SK-N-SH (cell line): Measurements from ENCODE around the gene MAN2A2. TPM values are rescaled to one million over a fixed set of nuclear protein-coding genes. Genes with fewer than 3 reads are reported as not detected.

Experiments used
- CTCF ChIA-PET: fragments of 300-600, 350-600 bp; formaldehyde crosslinking; extraction: SDS; loops from one replicate; lab custom pipeline; 2021; lab: Yijun Ruan, JAX
- POLR2A ChIA-PET: fragments of 350-600 bp; sonication (Branson Sonifier 250); formaldehyde crosslinking; extraction: SDS; loops from one replicate; lab custom pipeline; 2020; ENCODE audit warnings: antibody characterized with exemption, inconsistent platforms; lab: Yijun Ruan, JAX
- DNase-seq: peaks from one replicate; pipeline ENCODE4 v3.0.0; 2012
- H2AFZ ChIP-seq: fragments of 200-600 bp; sonication (generic); 2 replicates; pipeline ENCODE4 v1.8.1; 2016; ENCODE audit warnings: antibody characterized with exemption, mild to moderate bottlenecking, low read depth
- H3F3A ChIP-seq: fragments of 200-600 bp; sonication (generic); replicated peaks from 2 replicates; pipeline ENCODE3; 2016; ENCODE audit warnings: antibody characterized with exemption, mild to moderate bottlenecking; ENCODE audit not compliant: insufficient read depth
- H3K27ac ChIP-seq, 2 experiments: fragments of 200-500 bp in 1 of 2; fragments of 200-600 bp in 1 of 2; sonication (Bioruptor generic) in 1 of 2; sonication (generic), shearing (Covaris generic) in 1 of 2; 2 replicates each; pipeline versions ENCODE4 v1.5.1 to v1.6.1; 2014 to 2016; ENCODE audit warnings: low read depth in 2 of 2, inconsistent platforms in 1 of 2, low read length in 1 of 2, mild to moderate bottlenecking in 1 of 2, mixed read lengths in 1 of 2
- H3K27me3 ChIP-seq: fragments of 200-600 bp; sonication (generic), shearing (Covaris generic); 2 replicates; pipeline ENCODE4 v1.6.1; 2016; ENCODE audit warnings: mixed run types; ENCODE audit not compliant: insufficient read depth
- H3K36me3 ChIP-seq, 2 experiments: fragments of 200-500 bp in 1 of 2; fragments of 200-600 bp in 1 of 2; sonication (Bioruptor generic) in 1 of 2; sonication (generic) in 1 of 2; replicated peaks in 1 of 2; 2 replicates each; pipeline versions ENCODE3 to v1.5.1; 2014 to 2016; ENCODE audit warnings: low read length in 1 of 2, mild to moderate bottlenecking in 1 of 2; ENCODE audit not compliant: insufficient read depth in 2 of 2, control insufficient read depth in 1 of 2
- H3K4me1 ChIP-seq, 2 experiments: fragments of 200-500 bp in 1 of 2; fragments of 200-600 bp in 1 of 2; sonication (Bioruptor generic) in 1 of 2; sonication (generic), shearing (Covaris generic) in 1 of 2; 2 replicates each; pipeline versions ENCODE4 v1.5.1 to v1.6.1; 2014 to 2016; ENCODE audit warnings: low read depth in 1 of 2, low read length in 1 of 2, mixed run types in 1 of 2; ENCODE audit not compliant: insufficient read depth in 2 of 2, control insufficient read depth in 1 of 2
- H3K4me2 ChIP-seq: fragments of 200-600 bp; sonication (generic), shearing (Covaris generic); 2 replicates; pipeline ENCODE4 v1.6.1; 2017; ENCODE audit warnings: mixed run types
- H3K4me3 ChIP-seq, 2 experiments: fragments of 200-500 bp in 1 of 2; fragments of 200-600 bp in 1 of 2; sonication (Bioruptor generic) in 1 of 2; sonication (generic), shearing (Covaris generic) in 1 of 2; 2 replicates each; pipeline versions ENCODE4 v1.5.1 to v1.8.1; 2014 to 2016; ENCODE audit warnings: low read depth in 2 of 2, inconsistent platforms in 1 of 2, low read length in 1 of 2, mild to moderate bottlenecking in 1 of 2, mixed read lengths in 1 of 2, moderate library complexity in 1 of 2
- H3K79me2 ChIP-seq: fragments of 200-600 bp; sonication (generic); 2 replicates; pipeline ENCODE4 v1.8.1; 2017; ENCODE audit warnings: mild to moderate bottlenecking; ENCODE audit not compliant: insufficient read depth
- H3K9ac ChIP-seq: fragments of 200-600 bp; sonication (generic); 2 replicates; pipeline ENCODE4 v1.6.1; 2017; ENCODE audit warnings: mixed run types
- H3K9me2 ChIP-seq: fragments of 200-600 bp; sonication (generic); 2 replicates; pipeline ENCODE4 v1.6.1; 2017; ENCODE audit warnings: mixed run types
- H3K9me3 ChIP-seq: fragments of 200-600 bp; sonication (generic); 2 replicates; pipeline ENCODE4 v1.6.1; 2017; ENCODE audit warnings: mixed run types, mild to moderate bottlenecking, moderate library complexity
- H4K20me1 ChIP-seq: fragments of 200-600 bp; sonication (generic); 2 replicates; pipeline ENCODE4 v1.6.1; 2017; ENCODE audit warnings: mild to moderate bottlenecking, mixed run types; ENCODE audit not compliant: insufficient read depth
- CHD2 ChIP-seq: fragments of 150-350 bp; IDR thresholded peaks from 2 replicates; pipeline ENCODE4 v1.6.1; 2018; ENCODE audit warnings: low read length; ENCODE audit not compliant: partially characterized antibody
- CTCF ChIP-seq: fragments of 200-600 bp; sonication (generic); IDR thresholded peaks from 2 replicates; pipeline ENCODE4 v1.6.1; 2017; ENCODE audit warnings: antibody characterized with exemption, mild to moderate bottlenecking, moderate library complexity
- ELF1 ChIP-seq: IDR thresholded peaks from 2 replicates; pipeline ENCODE4 v1.4.0; 2012
- FOSL2 ChIP-seq: IDR thresholded peaks from 2 replicates; pipeline ENCODE4 v1.4.0; 2012; ENCODE audit warnings: low read depth, mild to moderate bottlenecking, moderate library complexity, borderline replicate concordance
- FOXJ3 ChIP-seq: sonication (generic); formaldehyde crosslinking; IDR thresholded peaks from 2 replicates; pipeline ENCODE4 v1.5.1; 2020; ENCODE audit warnings: mild to moderate bottlenecking, missing genetic modification reagents
- FOXM1 ChIP-seq: IDR thresholded peaks from 2 replicates; pipeline ENCODE4 v1.4.0; 2012; ENCODE audit warnings: low read depth, mild to moderate bottlenecking
- GATA2 ChIP-seq: sonication (generic); formaldehyde crosslinking; IDR thresholded peaks from 2 replicates; pipeline ENCODE4 v1.5.0; 2020; ENCODE audit warnings: mild to moderate bottlenecking, missing genetic modification reagents
- MXI1 ChIP-seq: IDR thresholded peaks from 2 replicates; pipeline ENCODE4 v1.6.1; 2012; ENCODE audit warnings: mild to moderate bottlenecking, low read depth, low read length, improper control_type of control experiment
- POLR2AphosphoS5 ChIP-seq: IDR thresholded peaks from 2 replicates; pipeline ENCODE4 v1.6.1; 2012; ENCODE audit warnings: low read depth, low read length
- RAD21 ChIP-seq: IDR thresholded peaks from 2 replicates; pipeline ENCODE4 v1.6.1; 2012; ENCODE audit warnings: mild to moderate bottlenecking, low read length
- REST ChIP-seq: IDR thresholded peaks from 2 replicates; pipeline ENCODE4 v1.6.1; 2012; ENCODE audit warnings: mild to moderate bottlenecking, low read depth, low read length, moderate library complexity
- RFX5 ChIP-seq: IDR thresholded peaks from 2 replicates; pipeline ENCODE4 v1.6.1; 2012; ENCODE audit warnings: mild to moderate bottlenecking, improper control_type of control experiment, low read length
- SMC3 ChIP-seq: IDR thresholded peaks from 2 replicates; pipeline ENCODE4 v1.6.1; 2012; ENCODE audit warnings: low read depth, low read length, improper control_type of control experiment
- USF1 ChIP-seq: IDR thresholded peaks from 2 replicates; pipeline ENCODE4 v1.4.0; 2012; ENCODE audit warnings: low read depth, borderline replicate concordance
- USF2 ChIP-seq: fragments of 150-350 bp; IDR thresholded peaks from 2 replicates; pipeline ENCODE4 v1.6.1; 2017; ENCODE audit warnings: antibody characterized with exemption, low read length, low read depth, borderline replicate concordance
- YY1 ChIP-seq: IDR thresholded peaks from 2 replicates; pipeline ENCODE4 v1.4.0; 2012; ENCODE audit warnings: low read depth, mild to moderate bottlenecking
- WGBS: methylation state at CpG from one replicate; pipeline ENCODE4 v1.1.6; 2017; ENCODE audit warnings: low lambda C conversion rate; 5-methylcytosine and 5-hydroxymethylcytosine counted together
- polyA plus RNA-seq, 3 experiments: library from polyadenylated mRNA; depleted of rRNA; stranded (reverse); fragments of >200 nt; gene quantifications; 2 replicates each; pipeline ENCODE4 v1.2.3, GENCODE V29; 2012
- TF ChIP-seq, protein P1 (sequence below): IDR thresholded peaks from 2 replicates; pipeline ENCODE4; 2012

Gene MAN2A2
- polyA plus RNA-seq, 1 of the 3 experiments (the other 2 are of a cell fraction): 35.0 TPM

- H3K9me2 ChIP-seq: no peaks in the 10 kb centered on the region
- H3F3A ChIP-seq: peaks cover 9% of the 10 kb centered on the region
- ChIA-PET POLR2A (interaction anchor here (1.3 kb wide), 1 partner anchor 19 kb away, joined by 3 read pairs; the partner anchor contains the start of gene MAN2A2), CTCF (interaction anchor here (1.2 to 5.6 kb wide), 4 partner anchors 13 to 564 kb away, joined by 3 to 55 read pairs (median 17); no protein-coding TSS in a partner anchor)
- H3K9ac ChIP-seq: no peak overlapping the region
- no peak overlapping the region for H3K4me2 ChIP-seq
- no peak overlapping the region for H2AFZ ChIP-seq
- no peak overlapping the region for H3K4me3 ChIP-seq
- peak overlapping the region in 1 of 2 experiments; percentile 62; a peak in 1 of 4 replicates for H3K27ac ChIP-seq
- no peak for DNase-seq
- H3K4me1 ChIP-seq: peaks cover 0 to 14% of the 10 kb centered on the region in 2 experiments; a peak in 1 of 4 replicates
- H3K36me3 ChIP-seq: peaks cover 5 to 37% of the 10 kb centered on the region in 2 experiments
- TF ChIP-seq SMC3 (no peak), FOSL2 (no peak), USF2 (no peak), RAD21 (no peak), YY1 (no peak), CTCF (no peak), MXI1 (no peak), POLR2AphosphoS5 (no peak), CHD2 (no peak), REST (no peak), GATA2 (no peak), RFX5 (no peak), USF1 (no peak), FOXM1 (no peak), FOXJ3 (CRISPR knock-in tag) (no peak), ELF1 (no peak)
- TF ChIP-seq, protein P1, sequence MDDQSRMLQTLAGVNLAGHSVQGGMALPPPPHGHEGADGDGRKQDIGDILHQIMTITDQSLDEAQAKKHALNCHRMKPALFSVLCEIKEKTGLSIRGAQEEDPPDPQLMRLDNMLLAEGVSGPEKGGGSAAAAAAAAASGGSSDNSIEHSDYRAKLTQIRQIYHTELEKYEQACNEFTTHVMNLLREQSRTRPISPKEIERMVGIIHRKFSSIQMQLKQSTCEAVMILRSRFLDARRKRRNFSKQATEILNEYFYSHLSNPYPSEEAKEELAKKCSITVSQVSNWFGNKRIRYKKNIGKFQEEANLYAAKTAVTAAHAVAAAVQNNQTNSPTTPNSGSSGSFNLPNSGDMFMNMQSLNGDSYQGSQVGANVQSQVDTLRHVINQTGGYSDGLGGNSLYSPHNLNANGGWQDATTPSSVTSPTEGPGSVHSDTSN: no peak
- WGBS: 89% methylated on average over 3 of the region's 7 CpGs
- no peaks in the 10 kb centered on the region for H3K27me3 ChIP-seq
- no peaks in the 10 kb centered on the region for H3K79me2 ChIP-seq
- no peaks in the 10 kb centered on the region for H4K20me1 ChIP-seq
- no peaks in the 10 kb centered on the region for H3K9me3 ChIP-seq
Observed at GRCh38 chr15:90883526-90883975, 19.6 kb upstream of the MAN2A2 start.
